ENCODE results near the gene ELMOD1.

DNA sequence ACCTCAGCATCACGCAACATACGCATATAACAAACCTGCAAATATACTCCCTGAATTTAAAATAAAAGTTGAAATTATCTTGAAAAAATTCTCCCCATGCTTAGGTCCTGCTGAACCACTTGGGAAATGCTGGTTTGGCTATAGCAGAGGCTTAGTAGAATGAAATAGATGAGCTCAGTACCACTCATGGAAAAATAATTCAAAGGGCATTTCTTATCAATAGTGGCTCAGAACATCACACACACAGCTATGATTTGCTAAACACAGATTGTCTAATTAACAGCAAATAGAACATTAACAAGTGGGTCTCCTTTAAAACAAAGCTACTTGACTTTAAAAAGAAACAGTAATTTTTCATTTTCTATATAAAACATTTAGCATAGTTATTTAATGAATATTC is 21.5 kb downstream of the ELMOD1 start:
- TF ChIP-seq, protein P1, sequence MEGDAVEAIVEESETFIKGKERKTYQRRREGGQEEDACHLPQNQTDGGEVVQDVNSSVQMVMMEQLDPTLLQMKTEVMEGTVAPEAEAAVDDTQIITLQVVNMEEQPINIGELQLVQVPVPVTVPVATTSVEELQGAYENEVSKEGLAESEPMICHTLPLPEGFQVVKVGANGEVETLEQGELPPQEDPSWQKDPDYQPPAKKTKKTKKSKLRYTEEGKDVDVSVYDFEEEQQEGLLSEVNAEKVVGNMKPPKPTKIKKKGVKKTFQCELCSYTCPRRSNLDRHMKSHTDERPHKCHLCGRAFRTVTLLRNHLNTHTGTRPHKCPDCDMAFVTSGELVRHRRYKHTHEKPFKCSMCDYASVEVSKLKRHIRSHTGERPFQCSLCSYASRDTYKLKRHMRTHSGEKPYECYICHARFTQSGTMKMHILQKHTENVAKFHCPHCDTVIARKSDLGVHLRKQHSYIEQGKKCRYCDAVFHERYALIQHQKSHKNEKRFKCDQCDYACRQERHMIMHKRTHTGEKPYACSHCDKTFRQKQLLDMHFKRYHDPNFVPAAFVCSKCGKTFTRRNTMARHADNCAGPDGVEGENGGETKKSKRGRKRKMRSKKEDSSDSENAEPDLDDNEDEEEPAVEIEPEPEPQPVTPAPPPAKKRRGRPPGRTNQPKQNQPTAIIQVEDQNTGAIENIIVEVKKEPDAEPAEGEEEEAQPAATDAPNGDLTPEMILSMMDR (IDR thresholded peaks at IDR 0.05; ENCODE audit: insufficient read depth, low read length): no peak
- TF ChIP-seq POLR2AphosphoS5 (IDR thresholded peaks at IDR 0.05; ENCODE audit: low read depth): no peak
- TF ChIP-seq, protein P2, sequence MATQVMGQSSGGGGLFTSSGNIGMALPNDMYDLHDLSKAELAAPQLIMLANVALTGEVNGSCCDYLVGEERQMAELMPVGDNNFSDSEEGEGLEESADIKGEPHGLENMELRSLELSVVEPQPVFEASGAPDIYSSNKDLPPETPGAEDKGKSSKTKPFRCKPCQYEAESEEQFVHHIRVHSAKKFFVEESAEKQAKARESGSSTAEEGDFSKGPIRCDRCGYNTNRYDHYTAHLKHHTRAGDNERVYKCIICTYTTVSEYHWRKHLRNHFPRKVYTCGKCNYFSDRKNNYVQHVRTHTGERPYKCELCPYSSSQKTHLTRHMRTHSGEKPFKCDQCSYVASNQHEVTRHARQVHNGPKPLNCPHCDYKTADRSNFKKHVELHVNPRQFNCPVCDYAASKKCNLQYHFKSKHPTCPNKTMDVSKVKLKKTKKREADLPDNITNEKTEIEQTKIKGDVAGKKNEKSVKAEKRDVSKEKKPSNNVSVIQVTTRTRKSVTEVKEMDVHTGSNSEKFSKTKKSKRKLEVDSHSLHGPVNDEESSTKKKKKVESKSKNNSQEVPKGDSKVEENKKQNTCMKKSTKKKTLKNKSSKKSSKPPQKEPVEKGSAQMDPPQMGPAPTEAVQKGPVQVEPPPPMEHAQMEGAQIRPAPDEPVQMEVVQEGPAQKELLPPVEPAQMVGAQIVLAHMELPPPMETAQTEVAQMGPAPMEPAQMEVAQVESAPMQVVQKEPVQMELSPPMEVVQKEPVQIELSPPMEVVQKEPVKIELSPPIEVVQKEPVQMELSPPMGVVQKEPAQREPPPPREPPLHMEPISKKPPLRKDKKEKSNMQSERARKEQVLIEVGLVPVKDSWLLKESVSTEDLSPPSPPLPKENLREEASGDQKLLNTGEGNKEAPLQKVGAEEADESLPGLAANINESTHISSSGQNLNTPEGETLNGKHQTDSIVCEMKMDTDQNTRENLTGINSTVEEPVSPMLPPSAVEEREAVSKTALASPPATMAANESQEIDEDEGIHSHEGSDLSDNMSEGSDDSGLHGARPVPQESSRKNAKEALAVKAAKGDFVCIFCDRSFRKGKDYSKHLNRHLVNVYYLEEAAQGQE (IDR thresholded peaks at IDR 0.05; ENCODE audit: insufficient replicate concordance, low read depth): no peak
- no peak for TF ChIP-seq SPI1 (IDR thresholded peaks at IDR 0.05; ENCODE audit: borderline replicate concordance, low read depth)
- no peak for TF ChIP-seq GABPA (IDR thresholded peaks at IDR 0.05; ENCODE audit: low read depth)
